ENCODE data around the gene SNED1.

- TF ChIP-seq CTCF (conservative IDR thresholded peaks at IDR 0.05; ENCODE audit: low read depth in 2 of 2) = no peak
- TF ChIP-seq EZH2phosphoT487 (IDR thresholded peaks at IDR 0.05; ENCODE audit: unreplicated experiment) = no peak
Observed at GRCh38 chr2:241091201-241091600, 92.8 kb downstream of the SNED1 start.

Data from GM23338 (cell line).